Measurements from ENCODE around the gene SLIT3.

The SLIT3 gene

DNA sequence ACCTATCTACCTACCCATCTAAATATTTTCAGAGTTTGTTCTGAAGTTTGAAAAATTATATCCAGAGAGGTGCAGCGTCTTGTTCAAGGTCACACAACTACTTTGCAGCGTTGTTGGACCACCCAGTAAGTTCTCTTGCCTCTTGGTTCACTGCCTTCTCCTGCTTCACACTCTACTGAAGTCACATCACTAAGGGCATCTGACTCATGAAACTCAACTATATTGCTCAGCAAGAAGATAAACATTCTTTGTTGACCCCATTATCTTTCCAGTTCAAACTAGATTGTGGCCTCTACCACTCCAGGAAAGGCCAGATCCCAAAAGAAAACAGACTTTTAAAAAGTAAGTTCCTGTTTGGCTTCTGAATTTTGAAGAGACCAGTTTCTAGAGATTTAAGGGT, 326.9 kb downstream of the SLIT3 start:
- DNase-seq: no peak

DNA sequence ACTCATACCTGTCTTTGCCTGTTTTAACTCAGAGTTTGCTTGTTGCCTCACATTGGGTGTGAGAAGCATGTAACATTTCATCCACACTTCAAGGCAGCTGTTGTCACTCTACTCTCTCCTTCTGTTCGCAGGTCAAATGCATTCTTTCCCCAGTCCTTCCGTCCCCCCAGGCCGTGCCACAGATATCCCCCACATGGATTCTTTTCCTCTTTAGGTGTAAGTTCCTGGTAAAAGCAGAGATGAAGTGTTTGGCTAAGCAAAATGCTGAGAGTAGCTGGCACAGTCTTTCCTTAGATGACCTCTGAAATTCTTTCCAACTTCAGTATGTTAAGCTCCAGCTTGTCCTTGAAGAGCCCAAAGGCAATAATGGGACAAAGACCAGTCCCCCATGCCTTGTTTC, 328.2 kb downstream of the SLIT3 start:
- DNase-seq: no peak

DNA sequence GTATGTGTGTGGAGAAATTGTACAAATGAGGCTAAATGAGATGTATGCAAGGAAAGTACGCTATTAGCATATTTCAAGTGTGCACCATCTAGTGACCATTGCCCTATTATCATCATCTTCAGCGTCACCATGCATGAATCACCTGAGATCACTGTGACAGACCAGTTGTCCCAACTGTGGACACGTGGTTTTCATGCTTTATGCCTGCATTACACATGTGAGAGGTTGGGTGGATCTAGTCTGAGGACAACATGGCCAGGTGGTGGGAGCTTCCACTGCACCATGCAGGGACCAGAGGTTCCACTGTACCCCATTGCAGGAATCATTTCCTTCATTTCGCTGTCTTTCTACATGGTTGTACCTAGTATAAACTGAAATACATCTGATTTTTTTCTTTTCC, 329.8 kb downstream of the SLIT3 start:
- DNase-seq: no peak

DNA sequence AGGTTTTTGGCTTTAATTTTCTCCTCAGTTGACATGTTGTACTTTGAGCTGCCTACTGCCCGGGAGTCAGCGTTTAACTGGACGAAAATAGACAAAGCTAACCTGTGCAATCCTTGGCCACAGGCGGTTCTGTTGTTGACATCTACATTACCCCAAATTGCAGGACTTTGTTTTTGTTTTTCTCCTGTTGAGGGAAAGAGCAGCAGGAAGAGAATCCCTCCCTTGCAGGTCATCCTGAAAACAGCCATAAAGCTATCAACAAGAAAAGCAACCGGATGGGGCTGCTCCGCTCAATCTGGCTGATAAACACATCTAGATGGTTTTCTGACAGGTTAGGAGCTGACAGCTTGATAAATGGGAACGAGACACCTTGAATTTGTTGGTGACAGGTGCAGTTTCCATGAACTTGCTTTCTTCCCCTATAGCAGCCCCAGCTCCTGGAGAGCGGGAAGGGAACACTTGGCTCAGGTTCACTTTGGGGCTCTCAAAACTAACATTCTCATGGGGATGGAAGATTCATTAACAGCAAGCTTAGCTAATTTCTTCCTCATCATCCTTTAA, 331.5 kb downstream of the SLIT3 start:
- no peak for DNase-seq

DNA sequence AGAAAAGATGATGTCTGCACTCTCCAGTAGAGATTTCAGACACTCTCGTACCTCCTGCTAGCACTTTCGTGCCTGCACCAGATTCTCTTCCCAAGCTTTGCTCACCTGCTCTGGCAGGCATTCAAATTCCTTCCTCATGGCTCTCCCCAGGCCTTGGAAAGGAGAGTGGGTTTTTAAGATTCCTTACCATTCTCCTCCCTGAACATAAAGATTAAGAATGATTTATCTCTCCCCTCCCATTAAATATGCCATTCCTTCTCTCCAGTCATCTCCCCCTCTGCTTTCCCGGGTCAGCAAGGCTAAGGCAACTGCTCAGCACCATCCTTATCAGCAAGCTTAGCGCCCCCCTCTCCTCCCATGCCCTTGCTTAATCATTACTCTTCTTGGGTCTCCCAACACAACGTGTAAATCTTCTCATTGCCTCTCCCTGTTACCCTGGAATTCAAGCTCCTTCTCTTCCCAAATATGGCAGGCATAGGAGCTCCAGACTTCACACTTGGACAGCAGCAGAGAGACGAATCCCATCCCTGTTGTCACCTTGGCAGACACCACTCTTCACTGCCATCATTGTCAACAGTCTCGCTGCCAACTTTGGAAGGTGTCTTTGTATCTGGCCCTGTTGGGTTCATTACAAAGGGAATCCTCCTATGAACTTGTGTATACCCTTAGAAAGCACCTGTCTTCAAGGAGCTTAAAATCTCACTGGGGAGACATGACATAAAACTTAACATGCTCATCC, 332.9 kb downstream of the SLIT3 start:
- no peak for DNase-seq

GRCh38 chr5:168965638-168966037, 335.3 kb downstream of the SLIT3 start:
- no peak for DNase-seq

GRCh38 chr5:168964182-168964581, 336.8 kb downstream of the SLIT3 start:
- DNase-seq: no peak

GRCh38 chr5:168962306-168962705, 338.6 kb downstream of the SLIT3 start:
- DNase-seq: no peak

DNA sequence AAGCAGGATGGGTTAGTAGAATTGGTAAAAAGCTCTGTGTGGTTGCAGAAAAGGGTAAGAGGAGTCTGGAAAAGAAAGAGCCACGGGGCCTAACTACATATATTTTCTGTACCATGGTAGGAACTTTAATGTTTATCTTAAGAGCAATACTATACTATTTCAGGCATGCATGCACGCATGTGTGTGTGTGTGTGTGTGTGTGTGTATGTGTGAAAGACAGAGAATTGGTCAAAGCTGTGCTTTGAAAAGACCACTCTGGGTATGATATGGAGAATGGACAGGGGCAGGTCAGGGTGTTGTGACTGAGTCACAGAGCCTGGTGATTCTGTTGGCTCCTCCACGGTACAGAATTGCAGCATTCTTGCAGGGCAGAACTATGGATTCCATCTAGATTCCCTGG, 339.3 kb downstream of the SLIT3 start:
- no peak for DNase-seq

GRCh38 chr5:168960497-168960896, 340.4 kb downstream of the SLIT3 start:
- no peak for DNase-seq

DNA sequence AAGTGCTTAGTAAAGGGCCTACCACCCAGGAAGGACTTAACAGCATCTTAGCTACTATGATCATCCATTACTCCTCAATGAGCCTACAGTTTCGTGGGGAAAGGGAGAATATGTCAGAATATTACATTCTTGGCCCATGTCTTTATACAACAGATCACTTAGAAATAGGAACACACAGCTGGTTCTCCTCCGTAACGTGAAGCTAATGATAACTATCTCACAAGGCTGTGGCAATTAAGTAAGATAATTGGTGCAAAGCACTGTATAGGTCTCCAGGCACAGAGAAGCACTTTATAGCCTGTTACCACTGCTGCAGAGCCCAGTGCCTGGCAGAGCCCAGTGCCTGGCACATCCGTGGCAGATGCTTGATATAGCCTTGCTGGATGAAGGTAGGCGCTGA, 347.6 kb downstream of the SLIT3 start:
- no peak for DNase-seq

GRCh38 chr5:168952196-168952595, 348.7 kb downstream of the SLIT3 start:
- no peak for DNase-seq

DNA sequence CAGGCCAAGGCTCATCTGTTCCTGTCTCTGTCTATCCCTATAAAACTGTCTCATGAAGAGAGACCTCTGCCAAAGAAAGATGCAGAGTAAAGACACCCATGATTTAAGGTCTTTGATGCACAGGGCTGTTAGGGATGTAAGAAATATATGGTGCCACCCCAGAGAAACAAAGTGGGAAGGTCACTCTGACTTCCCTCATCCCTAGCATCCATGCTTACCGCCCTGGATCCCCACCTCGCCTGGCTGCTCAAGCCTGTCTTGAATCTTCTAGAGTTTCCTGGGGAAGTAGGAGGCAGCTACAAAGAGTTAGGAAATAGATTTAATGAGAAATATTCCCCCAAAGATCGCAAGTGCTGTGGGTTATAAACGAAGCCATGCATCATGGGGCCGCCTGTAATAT, 349.2 kb downstream of the SLIT3 start:
- DNase-seq: no peak

- no peak for DNase-seq
These were observed 349.6 kb downstream of the SLIT3 start for GRCh38 chr5:168951356-168951755.

DNA sequence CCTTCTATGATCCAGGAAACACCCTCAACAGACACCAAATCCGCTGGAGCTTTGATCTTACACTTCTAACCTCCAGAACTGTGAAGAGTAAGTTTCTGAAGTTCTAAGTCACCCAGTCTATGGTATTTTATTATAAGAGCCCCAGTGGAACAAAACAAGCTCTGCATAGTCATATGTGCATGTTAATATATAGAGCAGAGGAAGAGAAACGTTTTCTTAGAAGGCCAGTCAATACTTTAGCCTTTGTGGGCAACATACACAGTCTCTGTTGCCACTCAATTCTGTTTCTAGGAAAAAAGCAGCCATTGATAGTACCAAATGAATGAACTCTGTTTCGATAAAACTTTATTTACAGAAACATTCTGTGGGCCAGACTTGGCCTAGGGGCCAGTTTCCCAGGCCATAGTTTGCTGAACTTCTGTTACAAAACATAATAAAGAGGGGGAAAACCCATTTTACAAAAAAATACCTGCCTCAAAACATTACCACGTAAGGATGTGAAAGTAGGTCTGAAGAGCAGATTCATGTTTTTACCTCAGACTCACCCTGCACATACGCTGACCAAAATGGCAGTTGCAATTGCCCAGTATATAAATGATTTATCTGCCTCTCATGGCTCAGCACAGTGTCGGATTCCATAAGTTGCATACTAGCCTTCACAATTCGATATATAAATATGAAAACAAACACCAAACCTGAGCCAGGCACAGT, 350.5 kb downstream of the SLIT3 start:
- DNase-seq: no peak

- DNase-seq: no peak
These were observed 352.2 kb downstream of the SLIT3 start for GRCh38 chr5:168948746-168949145.

DNA sequence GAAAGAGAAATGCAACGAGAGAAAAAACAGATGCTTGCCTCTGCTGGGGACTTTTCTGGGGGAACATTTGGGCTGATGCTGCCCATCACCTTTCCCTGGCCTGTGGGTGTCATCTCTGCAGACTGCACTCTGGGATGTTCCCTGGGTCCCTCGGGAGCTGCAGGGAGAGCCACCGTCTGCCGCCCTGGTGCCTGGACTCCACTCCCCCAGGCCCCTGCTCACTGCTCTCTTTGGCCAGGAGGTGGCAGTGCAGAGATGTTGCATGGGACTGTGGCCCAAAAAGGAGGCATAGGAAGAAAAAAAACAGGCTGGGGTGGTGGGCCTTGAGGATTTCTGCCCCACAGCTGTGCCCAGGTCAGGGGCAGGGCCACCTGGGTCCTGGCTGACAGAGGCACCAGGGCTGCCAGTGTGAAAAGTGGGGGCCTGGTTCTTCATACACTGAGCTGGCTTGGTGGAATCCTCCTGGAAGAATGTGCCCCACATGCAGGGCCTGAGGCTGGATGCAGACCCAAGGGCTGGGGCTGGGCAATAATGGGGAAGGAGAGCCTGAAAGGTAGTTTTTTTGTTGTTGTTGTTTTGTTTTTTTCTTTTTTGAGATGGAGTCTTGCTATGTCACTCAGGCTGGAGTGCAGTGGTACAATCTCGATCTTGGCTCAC, 353.6 kb downstream of the SLIT3 start:
- peak in 16 of 56 donors; percentile 1 to 48 (median 6) for DNase-seq

DNA sequence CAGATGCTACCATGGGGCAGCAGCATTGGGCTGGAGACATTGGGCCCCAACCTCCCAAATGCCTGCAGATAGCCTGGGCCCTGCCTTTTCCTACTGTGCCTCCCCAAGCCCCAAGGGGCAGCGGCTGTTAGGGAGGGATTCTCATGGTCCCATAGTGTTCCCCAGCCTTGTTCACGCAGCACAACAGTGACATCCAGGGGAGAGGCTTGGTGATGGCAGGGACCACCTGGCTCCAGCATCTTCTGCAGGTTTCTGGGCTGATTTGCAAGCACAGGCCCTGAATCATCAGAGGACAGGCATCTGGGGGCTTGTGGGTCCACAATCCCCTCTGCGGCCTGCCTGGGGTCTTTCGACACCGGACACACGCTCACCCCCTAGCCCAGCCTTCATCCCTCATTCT, 354.6 kb downstream of the SLIT3 start:
- DNase-seq: peak in 2 of 56 donors; percentile 2 to 7

GRCh38 chr5:168944004-168944403, 356.9 kb downstream of the SLIT3 start:
- DNase-seq: no peak

DNA sequence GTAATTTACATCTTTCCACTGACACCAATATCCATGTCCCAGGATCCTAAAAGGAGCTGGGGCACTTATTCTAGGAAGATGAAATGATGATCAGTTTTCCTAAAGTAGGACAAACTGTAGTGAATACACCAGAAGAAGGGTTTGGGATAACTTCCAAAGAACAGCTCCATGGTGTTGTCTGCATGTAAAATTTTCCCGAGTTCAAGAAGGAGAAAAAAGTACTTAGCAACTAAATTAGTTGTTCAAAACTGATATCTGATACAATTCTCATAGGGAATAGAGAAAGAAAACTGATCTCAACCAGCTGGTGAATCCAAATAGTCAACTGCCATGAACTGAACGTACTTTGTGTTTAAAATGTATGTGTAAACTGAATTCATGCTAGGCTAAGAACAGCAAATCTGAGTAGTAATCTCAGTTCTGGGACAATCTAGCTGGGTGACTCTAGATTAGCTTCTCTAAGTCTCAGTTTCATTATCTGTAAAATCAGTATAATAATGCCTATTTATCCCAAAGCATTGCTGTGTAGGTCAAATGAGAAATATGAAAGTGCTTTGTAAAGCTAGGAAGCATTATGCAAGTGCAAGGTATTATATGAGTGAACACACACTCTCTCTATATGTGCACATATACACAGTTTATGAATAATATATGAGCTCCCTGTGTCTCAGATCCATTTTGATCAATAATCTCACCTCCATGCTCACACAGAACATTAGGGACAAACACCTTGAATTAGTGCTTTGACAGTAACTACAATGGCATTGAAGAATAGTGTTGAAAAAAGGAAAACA, 357.7 kb downstream of the SLIT3 start:
- no peak for DNase-seq

GRCh38 chr5:168941901-168942300, 359.0 kb downstream of the SLIT3 start:
- DNase-seq: no peak
